ACC112 (cell line): Measurements from ENCODE around the gene SLC16A12.
A peak's percentile ranks its signal among the peaks of the same experiment; 100 is the strongest.

ENCODE experiments used
- H2AFZ ChIP-seq: fragments of 200-600 bp; sonication (generic); one replicate; pipeline ENCODE4 v1.6.0; 2017; ENCODE audit warnings: antibody characterized with exemption, low read length; ENCODE audit not compliant: unreplicated experiment
- H3K27ac ChIP-seq: fragments of 200-600 bp; sonication (generic); 2 replicates; pipeline ENCODE4 v1.5.1; 2014; ENCODE audit warnings: low read depth, mild to moderate bottlenecking, antibody characterized with exemption, low read length, moderate library complexity
- H3K27me3 ChIP-seq: fragments of 200-600 bp; sonication (generic); 2 replicates; pipeline ENCODE4 v1.6.1; 2014; ENCODE audit warnings: mild to moderate bottlenecking, antibody characterized with exemption, low read length, moderate library complexity, mixed read lengths; ENCODE audit not compliant: insufficient read depth
- H3K36me3 ChIP-seq: fragments of 200-600 bp; sonication (generic); 2 replicates; pipeline ENCODE4 v1.6.1; 2016; ENCODE audit warnings: mild to moderate bottlenecking, antibody characterized with exemption, low read length, moderate library complexity, mixed read lengths; ENCODE audit not compliant: insufficient read depth
- H3K4me1 ChIP-seq: fragments of 200-600 bp; sonication (generic); one replicate; pipeline ENCODE4 v1.6.1; 2016; ENCODE audit warnings: low read length, mixed read lengths; ENCODE audit not compliant: insufficient read depth, unreplicated experiment, control insufficient read depth
- H3K4me3 ChIP-seq: fragments of 200-600 bp; sonication (generic); 2 replicates; pipeline ENCODE4 v1.5.1; 2014; ENCODE audit warnings: mild to moderate bottlenecking, low read depth, low read length
- H3K79me2 ChIP-seq: fragments of 200-600 bp; sonication (generic); one replicate; pipeline ENCODE4 v1.6.0; 2016; ENCODE audit warnings: low read length; ENCODE audit not compliant: control insufficient read depth, unreplicated experiment, insufficient read depth

SLC16A12 gene, protein sequence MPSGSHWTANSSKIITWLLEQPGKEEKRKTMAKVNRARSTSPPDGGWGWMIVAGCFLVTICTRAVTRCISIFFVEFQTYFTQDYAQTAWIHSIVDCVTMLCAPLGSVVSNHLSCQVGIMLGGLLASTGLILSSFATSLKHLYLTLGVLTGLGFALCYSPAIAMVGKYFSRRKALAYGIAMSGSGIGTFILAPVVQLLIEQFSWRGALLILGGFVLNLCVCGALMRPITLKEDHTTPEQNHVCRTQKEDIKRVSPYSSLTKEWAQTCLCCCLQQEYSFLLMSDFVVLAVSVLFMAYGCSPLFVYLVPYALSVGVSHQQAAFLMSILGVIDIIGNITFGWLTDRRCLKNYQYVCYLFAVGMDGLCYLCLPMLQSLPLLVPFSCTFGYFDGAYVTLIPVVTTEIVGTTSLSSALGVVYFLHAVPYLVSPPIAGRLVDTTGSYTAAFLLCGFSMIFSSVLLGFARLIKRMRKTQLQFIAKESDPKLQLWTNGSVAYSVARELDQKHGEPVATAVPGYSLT

DNA sequence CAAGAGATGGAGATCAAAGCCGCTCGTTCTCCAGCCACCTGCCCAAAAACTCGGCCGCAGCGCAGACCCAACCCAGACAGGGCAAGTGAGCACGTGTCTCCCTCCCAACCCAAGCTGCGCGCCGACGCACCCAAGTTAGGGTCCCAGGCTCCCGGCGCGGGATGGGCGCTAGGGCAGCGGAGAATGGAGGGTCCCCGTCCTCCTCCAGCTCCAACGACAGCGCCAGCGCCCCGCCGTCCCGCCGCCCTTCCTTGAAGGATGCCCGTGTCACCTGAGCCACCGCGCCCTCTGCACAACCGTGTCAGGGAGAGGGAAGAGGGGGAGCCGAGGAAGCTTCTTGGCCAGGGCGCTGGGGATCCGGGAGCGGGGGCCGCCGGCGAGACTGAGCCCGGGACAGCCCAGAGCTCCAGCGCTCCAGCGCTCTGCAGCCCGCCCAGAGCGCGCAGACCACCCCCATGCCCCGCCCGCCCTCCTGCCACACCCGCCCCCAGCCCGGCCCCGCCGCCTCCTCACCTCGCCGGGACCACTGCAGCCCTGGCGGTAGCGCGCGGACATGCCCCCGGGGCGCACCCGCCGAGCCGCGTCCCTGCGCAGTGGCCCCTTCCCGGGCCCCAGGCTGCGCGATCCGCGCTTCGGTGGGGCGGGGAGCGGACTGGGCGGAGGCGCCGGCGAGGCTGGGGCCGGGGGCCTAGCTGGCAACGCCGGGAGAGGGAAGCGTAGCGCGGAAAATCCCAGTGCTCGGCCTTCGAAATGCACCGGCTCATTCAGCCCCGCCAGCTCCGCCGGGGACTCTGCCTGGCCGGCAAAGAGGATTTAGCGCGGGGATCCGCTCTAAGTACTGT lies at the start of gene SLC16A12:
Gene SLC16A12 (minus strand): TSS at position 424 of the 842 bp plus-strand sequence. CDS start 73,016 bp downstream, outside the sequence.
- peaks cover 2% of the 10 kb centered on the region for H3K4me1 ChIP-seq
- H3K4me3 ChIP-seq = peak within 1 kb of the TSS; percentile 82
- no peak within 1 kb of the TSS for H3K27ac ChIP-seq
- no peaks in the 10 kb centered on the region for H3K79me2 ChIP-seq
- H2AFZ ChIP-seq = peak within 1 kb of the TSS; percentile 15
- no peaks in the 10 kb centered on the region for H3K36me3 ChIP-seq
- H3K27me3 ChIP-seq = peaks cover 4% of the 10 kb centered on the region; the same call in 1 of the 2 replicates

DNA sequence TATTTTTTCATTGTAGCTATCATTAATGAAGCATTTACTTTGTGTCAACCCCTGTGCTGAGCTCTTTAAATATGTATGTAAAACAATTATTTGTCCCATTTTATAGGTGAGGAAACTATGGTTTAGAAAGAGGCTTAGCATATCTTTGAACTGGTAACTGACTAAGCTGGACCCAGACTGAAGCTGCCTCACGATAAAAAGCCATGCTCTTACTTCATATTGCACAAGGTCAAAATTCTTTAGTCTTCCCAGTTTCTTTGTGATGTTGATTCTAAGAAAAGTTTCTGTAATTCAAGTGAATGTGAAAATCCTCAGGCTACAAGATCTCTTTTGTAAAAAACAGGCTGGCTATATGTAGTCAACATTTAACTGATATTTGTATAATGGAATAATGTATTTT lies 46.6 kb upstream of the SLC16A12 start:
- Histone ChIP-seq H3K27me3 (no peaks in the 10 kb centered on the region), H3K27ac (no peak overlapping the region), H3K79me2 (no peaks in the 10 kb centered on the region), H2AFZ (no peak overlapping the region), H3K4me1 (no peaks in the 10 kb centered on the region), H3K36me3 (no peaks in the 10 kb centered on the region), H3K4me3 (no peak overlapping the region)

DNA sequence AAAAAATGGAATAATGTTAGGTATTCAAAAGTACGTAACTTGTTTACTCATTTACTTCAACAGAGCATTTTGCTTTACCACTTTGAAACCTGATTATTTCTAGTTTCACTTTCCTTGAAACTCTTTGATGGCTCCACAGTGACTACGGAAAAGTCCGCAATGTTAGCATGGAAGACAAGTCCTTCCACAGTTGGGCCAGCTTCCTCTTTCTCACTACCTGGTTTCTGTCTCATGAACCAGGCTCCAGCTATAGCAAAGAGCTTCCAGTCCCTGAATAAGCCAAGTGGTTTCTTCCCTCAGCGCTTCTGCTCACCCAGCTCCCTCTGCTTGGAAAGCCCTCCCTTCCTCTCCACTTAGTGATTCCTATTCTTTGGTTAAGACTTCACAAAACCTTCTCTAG lies 44.8 kb upstream of the SLC16A12 start:
- peaks cover 2% of the 10 kb centered on the region for H3K4me1 ChIP-seq
- H3K79me2 ChIP-seq = no peaks in the 10 kb centered on the region
- no peak overlapping the region for H3K27ac ChIP-seq
- no peaks in the 10 kb centered on the region for H3K27me3 ChIP-seq
- H3K36me3 ChIP-seq = no peaks in the 10 kb centered on the region
- H3K4me3 ChIP-seq = no peak overlapping the region
- no peak overlapping the region for H2AFZ ChIP-seq

DNA sequence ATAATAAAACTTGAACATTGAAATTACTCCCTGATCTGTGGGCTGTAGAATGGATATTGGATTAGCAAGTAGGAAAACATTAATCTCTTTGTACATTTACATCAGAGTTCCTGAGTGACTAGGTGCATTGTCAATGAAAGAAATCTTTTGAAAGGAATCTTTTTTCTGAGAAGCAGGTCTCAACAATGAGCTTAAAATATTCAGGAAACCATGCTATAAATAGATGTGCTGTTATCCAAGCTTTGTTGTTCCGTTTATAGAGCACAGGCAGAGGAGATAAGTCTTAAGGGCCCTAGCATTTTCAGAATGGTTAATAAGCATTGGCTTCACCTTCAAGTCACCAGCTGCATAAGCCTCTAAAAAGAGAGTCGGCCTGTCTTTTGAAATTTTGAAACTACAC lies 41.3 kb upstream of the SLC16A12 start:
- H3K36me3 ChIP-seq = no peaks in the 10 kb centered on the region
- peaks cover 13% of the 10 kb centered on the region for H3K4me1 ChIP-seq
- no peaks in the 10 kb centered on the region for H3K27me3 ChIP-seq
- no peak overlapping the region for H3K27ac ChIP-seq
- no peaks in the 10 kb centered on the region for H3K79me2 ChIP-seq
- H3K4me3 ChIP-seq = no peak overlapping the region
- H2AFZ ChIP-seq = no peak overlapping the region

DNA sequence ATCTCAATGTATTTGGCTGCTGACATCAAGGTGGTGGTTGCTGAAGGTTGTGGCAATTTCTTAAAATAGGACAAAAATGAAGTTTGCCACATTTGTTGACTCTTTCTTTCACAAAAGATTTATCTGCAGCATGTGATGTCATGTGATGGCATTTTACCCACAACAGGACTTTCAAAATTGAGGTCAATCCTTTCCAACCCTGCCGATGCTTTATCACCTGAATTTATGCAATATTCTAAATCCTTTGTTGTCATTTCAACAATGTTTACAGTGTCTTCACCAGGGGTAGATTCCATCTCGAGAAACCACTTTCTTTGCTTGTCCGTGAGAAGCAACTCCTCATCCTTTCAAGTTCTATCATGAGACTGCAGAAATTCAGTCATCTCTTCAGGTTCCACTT lies 40.6 kb upstream of the SLC16A12 start:
- no peak overlapping the region for H3K27ac ChIP-seq
- peaks cover 13% of the 10 kb centered on the region for H3K4me1 ChIP-seq
- H3K36me3 ChIP-seq = no peaks in the 10 kb centered on the region
- H3K4me3 ChIP-seq = no peak overlapping the region
- no peak overlapping the region for H2AFZ ChIP-seq
- no peaks in the 10 kb centered on the region for H3K79me2 ChIP-seq
- H3K27me3 ChIP-seq = no peaks in the 10 kb centered on the region

DNA sequence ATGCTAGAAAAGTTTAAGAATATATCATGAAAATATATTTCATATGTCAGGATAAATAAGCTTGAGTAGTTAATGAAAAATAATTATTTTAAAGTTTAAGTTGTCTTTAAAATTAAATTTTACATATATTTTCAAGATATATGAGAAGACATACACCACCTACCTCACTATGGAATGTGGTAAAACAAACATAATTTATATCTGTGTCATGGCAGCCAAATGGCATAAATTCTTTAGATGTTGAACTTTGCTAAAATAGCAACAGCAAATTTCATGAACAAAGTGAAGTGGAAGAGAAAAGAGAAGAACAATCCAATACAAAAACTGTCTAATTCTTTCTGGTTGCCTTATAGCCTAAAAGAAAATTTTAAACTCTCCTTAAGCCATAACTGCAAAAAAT lies 39.6 kb upstream of the SLC16A12 start:
- H3K4me3 ChIP-seq = no peak overlapping the region
- no peak overlapping the region for H2AFZ ChIP-seq
- H3K79me2 ChIP-seq = no peaks in the 10 kb centered on the region
- no peak overlapping the region for H3K27ac ChIP-seq
- no peaks in the 10 kb centered on the region for H3K36me3 ChIP-seq
- H3K4me1 ChIP-seq = peaks cover 13% of the 10 kb centered on the region
- no peaks in the 10 kb centered on the region for H3K27me3 ChIP-seq

DNA sequence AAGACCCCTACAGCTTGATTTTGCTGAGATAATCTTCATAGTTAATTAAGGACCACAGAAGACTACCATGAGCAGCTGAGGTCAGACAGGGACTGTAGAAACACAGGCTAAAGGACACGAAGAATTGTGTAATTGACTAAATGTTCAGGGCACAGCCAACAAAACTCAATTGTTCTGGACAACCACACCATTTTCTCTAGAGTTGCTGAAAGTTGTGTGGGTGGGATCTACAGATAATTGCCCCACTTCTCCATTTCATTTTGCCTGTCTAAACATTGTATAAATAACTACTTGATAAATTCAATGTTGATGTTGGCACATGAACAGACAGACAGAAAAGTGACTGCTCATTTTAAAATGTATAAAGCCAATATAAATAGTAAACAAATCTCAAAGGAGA lies 39.0 kb upstream of the SLC16A12 start:
- Histone ChIP-seq H3K4me1 (peaks cover 13% of the 10 kb centered on the region), H3K27ac (no peak overlapping the region), H3K79me2 (no peaks in the 10 kb centered on the region), H3K36me3 (no peaks in the 10 kb centered on the region), H2AFZ (no peak overlapping the region), H3K27me3 (no peaks in the 10 kb centered on the region), H3K4me3 (no peak overlapping the region)

DNA sequence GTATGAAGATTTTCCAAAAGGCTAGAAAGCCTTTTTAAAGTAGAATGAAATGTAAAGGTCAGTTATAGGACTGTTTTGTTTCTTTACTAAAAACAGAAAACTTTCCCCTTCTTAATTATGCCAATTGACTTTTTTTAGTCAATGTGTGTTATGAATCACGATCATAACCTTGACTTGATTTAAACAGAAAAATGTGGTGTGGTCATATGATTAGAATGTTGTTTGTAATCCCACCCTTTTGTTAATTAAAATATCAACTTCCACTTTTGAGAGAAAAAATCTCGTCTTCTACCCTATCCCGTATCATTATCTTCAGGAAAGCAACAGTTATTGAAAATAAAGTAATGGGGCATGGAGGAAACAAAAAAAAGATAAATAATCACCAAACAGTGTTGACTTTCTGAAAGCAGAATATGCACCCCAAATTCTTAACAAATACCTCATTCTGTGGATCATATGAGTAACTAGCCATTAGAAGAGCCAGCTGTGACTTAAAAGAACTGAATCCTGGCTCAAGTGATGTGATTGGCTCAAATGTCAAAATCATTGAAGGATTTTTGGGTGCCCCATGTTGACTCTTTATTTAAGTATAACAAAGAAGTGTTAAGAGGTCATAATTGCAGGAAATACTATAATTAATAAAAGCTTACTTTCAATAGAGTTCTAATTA lies 32.3 kb upstream of the SLC16A12 start:
- no peaks in the 10 kb centered on the region for H3K4me1 ChIP-seq
- H3K27ac ChIP-seq = no peak overlapping the region
- H2AFZ ChIP-seq = no peak overlapping the region
- H3K79me2 ChIP-seq = no peaks in the 10 kb centered on the region
- no peak overlapping the region for H3K4me3 ChIP-seq
- H3K36me3 ChIP-seq = no peaks in the 10 kb centered on the region
- no peaks in the 10 kb centered on the region for H3K27me3 ChIP-seq

DNA sequence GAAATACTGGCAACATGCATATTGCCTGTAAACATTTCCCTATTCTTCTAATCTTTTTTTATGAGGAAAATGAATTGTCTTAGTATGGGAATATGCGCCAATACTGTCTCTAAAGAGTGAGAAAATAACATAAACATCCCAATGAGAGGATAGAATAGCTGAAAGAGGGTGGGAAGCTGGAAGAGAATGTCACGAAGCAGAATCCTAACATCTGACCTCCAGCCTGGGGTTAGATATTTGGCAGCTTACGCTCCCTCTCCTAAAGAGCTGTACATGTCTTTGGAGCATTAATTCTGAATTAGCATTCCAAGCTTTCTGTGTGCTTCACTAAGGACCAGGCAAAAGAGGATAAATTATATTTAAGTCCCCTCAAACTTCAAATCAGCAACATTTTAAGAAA lies 31.6 kb upstream of the SLC16A12 start:
- no peaks in the 10 kb centered on the region for H3K79me2 ChIP-seq
- no peak overlapping the region for H2AFZ ChIP-seq
- no peaks in the 10 kb centered on the region for H3K36me3 ChIP-seq

DNA sequence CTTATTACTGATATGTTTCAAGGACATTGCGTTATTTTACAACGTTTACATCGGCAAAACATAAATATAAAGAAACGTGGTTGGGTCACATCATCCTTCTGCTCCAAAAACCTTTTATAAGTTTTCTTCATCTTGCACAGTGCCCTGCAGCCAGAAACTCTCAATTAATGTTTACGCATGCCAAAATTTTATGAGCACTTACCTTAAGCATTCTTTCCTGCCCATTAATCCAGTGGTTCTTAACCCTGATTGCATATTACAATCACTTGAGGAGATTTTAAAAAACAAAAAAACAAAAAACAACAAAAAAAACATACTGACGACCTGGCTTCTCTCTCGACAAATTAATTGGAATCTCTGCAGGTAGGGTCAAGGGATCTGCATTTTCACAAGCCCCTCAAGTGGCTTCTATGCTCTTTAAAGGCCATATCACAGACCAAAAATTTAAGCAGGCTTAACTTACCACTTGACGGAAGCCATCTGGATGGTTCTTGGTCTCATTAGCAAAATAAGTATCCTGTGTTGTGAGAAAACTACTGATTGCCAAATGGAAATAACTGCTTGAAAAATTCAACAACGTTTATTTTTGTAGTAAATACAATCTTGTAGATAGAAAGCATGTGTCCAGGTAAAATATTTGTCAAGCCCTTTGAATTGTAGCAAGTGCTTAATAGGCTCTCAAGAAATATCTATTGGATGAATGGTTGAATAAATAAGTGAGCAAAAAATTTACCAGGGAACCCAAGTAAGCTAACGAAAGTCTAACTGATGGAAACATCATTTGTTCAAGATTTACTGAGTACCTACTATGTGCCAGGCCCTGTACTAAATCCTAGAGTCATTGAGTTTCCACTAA lies 30.9 kb upstream of the SLC16A12 start:
- Histone ChIP-seq H3K4me3 (no peak overlapping the region), H3K4me1 (no peaks in the 10 kb centered on the region), H3K79me2 (no peaks in the 10 kb centered on the region), H2AFZ (no peak overlapping the region), H3K36me3 (no peaks in the 10 kb centered on the region), H3K27ac (no peak overlapping the region), H3K27me3 (no peaks in the 10 kb centered on the region)

More for the DNA sequence above, 31.6 kb upstream of the SLC16A12 start:
- H3K4me1 ChIP-seq = no peaks in the 10 kb centered on the region
- H3K27me3 ChIP-seq = no peaks in the 10 kb centered on the region
- no peak overlapping the region for H3K27ac ChIP-seq
- H3K4me3 ChIP-seq = no peak overlapping the region
